DOHH2 (cell line): ENCODE data around the gene FDXR.

Experiments
- H3F3A ChIP-seq: fragments of 200-600 bp; sonication (generic), shearing (Covaris generic); 2 replicates; pipeline ENCODE4 v1.6.0; 2016; ENCODE audit warnings: antibody characterized with exemption, mild to moderate bottlenecking; ENCODE audit not compliant: control insufficient read depth, insufficient read depth
- H3K27ac ChIP-seq: fragments of 200-600 bp; sonication (generic); 2 replicates; pipeline ENCODE4 v1.5.1; 2014; ENCODE audit warnings: low read depth, mild to moderate bottlenecking, low read length, moderate library complexity
- H3K27me3 ChIP-seq: fragments of 200-600 bp; sonication (generic); 2 replicates; pipeline ENCODE4 v1.6.1; 2014; ENCODE audit warnings: mild to moderate bottlenecking, low read length, mixed read lengths; ENCODE audit not compliant: control insufficient read depth
- H3K36me3 ChIP-seq: fragments of 200-600 bp; sonication (generic); 2 replicates; pipeline ENCODE4 v1.6.1; 2014; ENCODE audit warnings: mild to moderate bottlenecking, low read length, moderate library complexity, mixed read lengths; ENCODE audit not compliant: control insufficient read depth
- H3K4me1 ChIP-seq: fragments of 200-600 bp; sonication (generic); 2 replicates; pipeline ENCODE4 v1.6.1; 2014; ENCODE audit warnings: mild to moderate bottlenecking, low read length, mixed read lengths; ENCODE audit not compliant: control insufficient read depth
- H3K4me2 ChIP-seq: fragments of 200-600 bp; sonication (generic); 2 replicates; pipeline ENCODE4 v1.6.0; 2014; ENCODE audit warnings: mild to moderate bottlenecking, low read length, moderate library complexity
- H3K4me3 ChIP-seq: fragments of 200-600 bp; sonication (generic); 2 replicates; pipeline ENCODE4 v1.5.1; 2014; ENCODE audit warnings: mild to moderate bottlenecking, low read length, mixed read lengths
- H3K79me2 ChIP-seq: fragments of 200-600 bp; sonication (generic); 2 replicates; pipeline ENCODE4 v1.6.1; 2014; ENCODE audit warnings: mild to moderate bottlenecking, low read length, mixed read lengths; ENCODE audit not compliant: control insufficient read depth
- H3K9me2 ChIP-seq: fragments of 200-600 bp; sonication (generic); replicated peaks from 2 replicates; pipeline ENCODE4 v1.6.1; 2014; ENCODE audit warnings: mild to moderate bottlenecking, low read length, mixed read lengths; ENCODE audit not compliant: control insufficient read depth
- H3K9me3 ChIP-seq: fragments of 200-600 bp; sonication (generic); 2 replicates; pipeline ENCODE4 v1.6.1; 2014; ENCODE audit warnings: antibody characterized with exemption, low read length, mixed read lengths; ENCODE audit not compliant: control insufficient read depth, insufficient read depth
- H4K20me1 ChIP-seq: fragments of 200-600 bp; sonication (generic); 2 replicates; pipeline ENCODE4 v1.6.0; 2014; ENCODE audit warnings: low read depth, mild to moderate bottlenecking, antibody characterized with exemption, low read length, moderate library complexity; ENCODE audit not compliant: control insufficient read depth, insufficient read depth
- CTCF ChIP-seq: fragments of 200-600 bp; sonication (generic); IDR thresholded peaks from one replicate; pipeline ENCODE4 v1.5.1; 2014; ENCODE audit warnings: antibody characterized with exemption, mild to moderate bottlenecking, low read depth, low read length; ENCODE audit not compliant: poor library complexity, severe bottlenecking
- EZH2phosphoT487 ChIP-seq: fragments of 200-600 bp; sonication (generic); IDR thresholded peaks from 2 replicates; pipeline ENCODE4 v1.6.1; 2017; ENCODE audit warnings: borderline replicate concordance, mild to moderate bottlenecking, antibody characterized with exemption, low read length, moderate library complexity, mixed read lengths

FDXR gene

GRCh38 chr17:74873874-74874614 is 1.2 kb upstream of the FDXR start:
- Histone ChIP-seq H4K20me1 (no peaks in the 10 kb centered on the region), H3K4me2 (peak overlapping the region; percentile 63), H3K4me3 (peak overlapping the region; percentile 93), H3K27ac (peak overlapping the region; percentile 60), H3K4me1 (peaks cover 18% of the 10 kb centered on the region), H3K27me3 (no peaks in the 10 kb centered on the region), H3K9me3 (no peaks in the 10 kb centered on the region), H3K79me2 (peaks cover 11% of the 10 kb centered on the region), H3K36me3 (0 out of 2 replicates have a peak, but pooled peaks cover 3% of the 10 kb centered on the region), H3K9me2 (no peaks in the 10 kb centered on the region), H3F3A (peaks cover 7% of the 10 kb centered on the region)
- no peak for TF ChIP-seq EZH2phosphoT487
- no peak for TF ChIP-seq CTCF

GRCh38 chr17:74873037-74873873 is 461 bp upstream of the FDXR start:
- 0 out of 2 replicates have a peak, but pooled peaks cover 3% of the 10 kb centered on the region for H3K36me3 ChIP-seq
- H3K27me3 ChIP-seq, result no peaks in the 10 kb centered on the region
- peak overlapping the region; percentile 98 for H3K4me2 ChIP-seq
- H3K27ac ChIP-seq, result peak overlapping the region; percentile 60
- TF ChIP-seq CTCF (no peak), EZH2phosphoT487 (no peak)
- H3F3A ChIP-seq, result peaks cover 7% of the 10 kb centered on the region
- no peaks in the 10 kb centered on the region for H3K9me3 ChIP-seq
- H3K79me2 ChIP-seq, result peaks cover 11% of the 10 kb centered on the region
- H4K20me1 ChIP-seq, result no peaks in the 10 kb centered on the region
- H3K9me2 ChIP-seq, result no peaks in the 10 kb centered on the region
- H3K4me3 ChIP-seq, result peak overlapping the region; percentile 96
- peaks cover 18% of the 10 kb centered on the region for H3K4me1 ChIP-seq

- Histone ChIP-seq H3K4me1 (peaks cover 18% of the 10 kb centered on the region), H4K20me1 (no peaks in the 10 kb centered on the region), H3F3A (peaks cover 7% of the 10 kb centered on the region), H3K4me2 (peak overlapping the region; percentile 98), H3K27me3 (no peaks in the 10 kb centered on the region), H3K9me2 (no peaks in the 10 kb centered on the region), H3K4me3 (peak overlapping the region; percentile 96), H3K27ac (no peak overlapping the region), H3K79me2 (peaks cover 11% of the 10 kb centered on the region), H3K9me3 (no peaks in the 10 kb centered on the region), H3K36me3 (0 out of 2 replicates have a peak, but pooled peaks cover 3% of the 10 kb centered on the region)
- TF ChIP-seq EZH2phosphoT487, result no peak
- no peak for TF ChIP-seq CTCF
These were observed 1.3 kb downstream of the FDXR start for GRCh38 chr17:74871356-74872076.
